CD4-positive, alpha-beta T cell (primary cell): ENCODE measurements around the gene OR10G8. TPM values are rescaled to one million over a fixed set of nuclear protein-coding genes. Genes with fewer than 3 reads are reported as not detected.

Source experiments
- ATAC-seq: fragments of 200-7000 bp; cut with Tn5 transposase; one replicate; pipeline ENCODE4 v1.10.0; 2022; ENCODE audit warnings: mild to moderate bottlenecking; ENCODE audit not compliant: poor library complexity
- CTCF ChIA-PET: fragments of 350-600 bp; sonication (Branson Sonifier 250); formaldehyde crosslinking; loops from one replicate; lab custom pipeline; 2021; ENCODE audit warnings: antibody characterized with exemption, inconsistent platforms; lab: Charles Lee
- POLR2A ChIA-PET: fragments of 350-600 bp; sonication (Branson Sonifier 250); formaldehyde crosslinking; loops from one replicate; lab custom pipeline; 2021; ENCODE audit warnings: antibody characterized with exemption, inconsistent platforms; lab: Charles Lee
- DNase-seq, 14 experiments: peaks; one replicate each; pipeline ENCODE4 v3.0.0-alpha.2; 2013 to 2020; ENCODE audit warnings: mixed read lengths in 2 of 14
- H3K27ac ChIP-seq, 2 donors: one replicate each; pipeline versions ENCODE4 v1.5.1 to v1.7.0; 2013; ENCODE audit warnings: low read length in 2 of 2, low read depth in 1 of 2, mild to moderate bottlenecking in 1 of 2
- H3K27me3 ChIP-seq, 2 experiments: 1 replicate in 1 of 2; 2 replicates in 1 of 2; pipeline versions ENCODE4 v1.6.1 to v1.7.0; 2013; ENCODE audit warnings: low read length in 2 of 2, control low read depth in 1 of 2, mild to moderate bottlenecking in 1 of 2, moderate library complexity in 1 of 2; ENCODE audit not compliant: insufficient read depth in 2 of 2, control insufficient read depth in 1 of 2
- H3K36me3 ChIP-seq: one replicate; pipeline ENCODE4 v1.6.1; 2013; ENCODE audit warnings: low read length, control low read depth; ENCODE audit not compliant: insufficient read depth
- H3K4me1 ChIP-seq: one replicate; pipeline ENCODE4 v1.6.1; 2013; ENCODE audit warnings: low read length, control low read depth; ENCODE audit not compliant: insufficient read depth
- H3K4me3 ChIP-seq: one replicate; pipeline ENCODE4 v1.5.1; 2013; ENCODE audit warnings: mild to moderate bottlenecking, low read length, moderate library complexity
- H3K9me3 ChIP-seq, 2 experiments: 1 replicate in 1 of 2; 2 replicates in 1 of 2; pipeline versions ENCODE4 v1.6.1 to v1.7.0; 2013; ENCODE audit warnings: low read length in 2 of 2, mild to moderate bottlenecking in 2 of 2, control low read depth in 1 of 2, moderate library complexity in 1 of 2; ENCODE audit not compliant: control insufficient read depth in 1 of 2, insufficient read depth in 1 of 2
- H3K27ac Mint-ChIP-seq: one replicate; pipeline ENCODE4 v1.8.0; 2020; ENCODE audit warnings: mixed read lengths
- H3K27me3 Mint-ChIP-seq: one replicate; pipeline ENCODE4 v1.8.0; 2021; ENCODE audit warnings: mixed read lengths
- H3K36me3 Mint-ChIP-seq: one replicate; pipeline ENCODE4 v1.8.0; 2021; ENCODE audit warnings: low read depth, mixed read lengths
- H3K4me1 Mint-ChIP-seq: one replicate; pipeline ENCODE4 v1.8.0; 2021; ENCODE audit warnings: low read depth, mixed read lengths
- H3K4me3 Mint-ChIP-seq: one replicate; pipeline ENCODE4 v1.8.0; 2020; ENCODE audit warnings: mild to moderate bottlenecking, mixed read lengths
- H3K9me3 Mint-ChIP-seq: one replicate; pipeline ENCODE4 v1.8.0; 2020; ENCODE audit warnings: mixed read lengths
- CTCF ChIP-seq: fragments of 200-600 bp; IDR thresholded peaks from one replicate; pipeline ENCODE4 v1.8.0; 2022; ENCODE audit warnings: antibody characterized with exemption, mild to moderate bottlenecking
- intact Hi-C, 2 experiments: fragments of 100-400 bp; cut with DNase I in 1 of 2; cut with micrococcal nuclease in 1 of 2; formaldehyde crosslinking; loops; one replicate each; pipeline versions ENCODE4 v1.15.1 to v1.9.0; 2023 to 2025; cut with DNase I, micrococcal nuclease
- total RNA-seq, 174 experiments: library from RNA in 2 of 174; stranded (reverse) in 2 of 174; gene quantifications; one replicate each; pipeline ENCODE4 v1.2.3 and lab custom pipeline; 2021 to 2026

OR10G8 gene
- total RNA-seq, 2 experiments from 2014 or later: not detected

GRCh38 chr11:124039557-124039956, 13.0 kb downstream of the OR10G8 start:
- intact Hi-C loops: no loop called here
- H3K27ac ChIP-seq: no peak overlapping the region
- Mint-ChIP-seq H3K36me3 (no peaks in the 10 kb centered on the region), H3K27me3 (peaks cover 15% of the 10 kb centered on the region), H3K9me3 (no peaks in the 10 kb centered on the region), H3K4me1 (no peaks in the 10 kb centered on the region), H3K4me3 (no peak overlapping the region), H3K27ac (no peak overlapping the region)
- no peaks in the 10 kb centered on the region for H3K4me1 ChIP-seq
- H3K9me3 ChIP-seq: peaks cover 0 to 4% of the 10 kb centered on the region in 2 experiments
- no peak overlapping the region for H3K4me3 ChIP-seq
- POLR2A ChIA-PET: no interaction called here
- no peak for TF ChIP-seq CTCF
- CTCF ChIA-PET: interaction anchor here (0.8 kb wide), 1 partner anchor 22 kb away, joined by 3 read pairs; no protein-coding TSS in a partner anchor
- H3K27me3 ChIP-seq: no peaks in the 10 kb centered on the region
- ATAC-seq: no peak
- DNase-seq: no peak
- no peaks in the 10 kb centered on the region for H3K36me3 ChIP-seq

DNA sequence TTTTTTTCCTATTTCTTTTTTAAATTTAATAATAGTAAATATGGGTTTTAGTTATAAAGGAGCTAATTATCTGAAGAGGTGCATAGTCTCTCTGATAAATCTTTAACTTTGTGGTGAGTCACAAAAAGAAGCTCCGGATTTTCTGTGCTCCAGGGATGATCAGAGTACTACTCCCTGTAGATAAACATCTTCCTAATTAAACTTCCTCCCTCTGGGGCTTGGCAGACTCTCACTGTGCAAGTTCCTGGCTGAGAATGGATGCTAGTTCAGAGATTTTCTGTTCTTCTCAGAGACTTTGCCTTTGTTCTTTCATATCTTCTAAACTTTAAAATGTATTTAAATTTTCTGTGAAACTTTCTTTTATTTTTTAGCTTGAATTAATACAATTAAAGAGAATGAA, 14.7 kb downstream of the OR10G8 start, which contains the start of gene OR10G7:
Gene OR10G7 (minus strand): TSS at position 72 of the 400 bp plus-strand sequence. CDS start 2,324 bp downstream, outside the sequence.
- CTCF ChIA-PET: no interaction called here
- H3K27me3 Mint-ChIP-seq: peaks cover 5% of the 10 kb centered on the region

GRCh38 chr11:124043420-124043819, 16.8 kb downstream of the OR10G8 start:
- Histone ChIP-seq H3K27me3 (no peaks in the 10 kb centered on the region), H3K4me1 (no peaks in the 10 kb centered on the region), H3K4me3 (no peak overlapping the region), H3K27ac (no peak overlapping the region), H3K36me3 (no peaks in the 10 kb centered on the region), H3K9me3 (peaks cover 0 to 4% of the 10 kb centered on the region in 2 experiments)
- CTCF ChIA-PET: no interaction called here
- H3K4me3 Mint-ChIP-seq: no peak overlapping the region
- H3K27ac Mint-ChIP-seq: no peak overlapping the region
- H3K27me3 Mint-ChIP-seq: peaks cover 7% of the 10 kb centered on the region
- no peak for TF ChIP-seq CTCF
- POLR2A ChIA-PET: no interaction called here
- H3K36me3 Mint-ChIP-seq: no peaks in the 10 kb centered on the region
- ATAC-seq (no peak), DNase-seq (no peak)
- H3K9me3 Mint-ChIP-seq: no peaks in the 10 kb centered on the region
- no peaks in the 10 kb centered on the region for H3K4me1 Mint-ChIP-seq
- intact Hi-C loops: no loop called here

More for the DNA sequence above, 14.7 kb downstream of the OR10G8 start, which contains the start of gene OR10G7:
- ATAC-seq (no peak), DNase-seq (no peak)
- H3K4me3 Mint-ChIP-seq: no peak within 1 kb of the TSS
- intact Hi-C loops: no loop called here
- TF ChIP-seq CTCF: no peak
- no peaks in the 10 kb centered on the region for H3K4me1 ChIP-seq
- no peaks in the 10 kb centered on the region for H3K27me3 ChIP-seq
- no peaks in the 10 kb centered on the region for H3K4me1 Mint-ChIP-seq
- no peaks in the 10 kb centered on the region for H3K36me3 ChIP-seq
- peaks cover 0 to 4% of the 10 kb centered on the region in 2 experiments for H3K9me3 ChIP-seq
- POLR2A ChIA-PET: no interaction called here
- H3K9me3 Mint-ChIP-seq: no peaks in the 10 kb centered on the region
- H3K27ac Mint-ChIP-seq: no peak within 1 kb of the TSS
- H3K27ac ChIP-seq: no peak within 1 kb of the TSS
- H3K4me3 ChIP-seq: no peak within 1 kb of the TSS
- H3K36me3 Mint-ChIP-seq: no peaks in the 10 kb centered on the region
